GM12873 (cell line): ENCODE data around the gene CNBD2.

Experiments used
- TF ChIP-seq, protein P1 (sequence below): IDR thresholded peaks from 2 replicates; pipeline ENCODE4 v1.5.1; 2012; ENCODE audit warnings: low read depth, mild to moderate bottlenecking, moderate library complexity, low read length, control low read depth; ENCODE audit not compliant: insufficient read depth; ENCODE audit errors: missing control alignments

The CNBD2 gene

DNA sequence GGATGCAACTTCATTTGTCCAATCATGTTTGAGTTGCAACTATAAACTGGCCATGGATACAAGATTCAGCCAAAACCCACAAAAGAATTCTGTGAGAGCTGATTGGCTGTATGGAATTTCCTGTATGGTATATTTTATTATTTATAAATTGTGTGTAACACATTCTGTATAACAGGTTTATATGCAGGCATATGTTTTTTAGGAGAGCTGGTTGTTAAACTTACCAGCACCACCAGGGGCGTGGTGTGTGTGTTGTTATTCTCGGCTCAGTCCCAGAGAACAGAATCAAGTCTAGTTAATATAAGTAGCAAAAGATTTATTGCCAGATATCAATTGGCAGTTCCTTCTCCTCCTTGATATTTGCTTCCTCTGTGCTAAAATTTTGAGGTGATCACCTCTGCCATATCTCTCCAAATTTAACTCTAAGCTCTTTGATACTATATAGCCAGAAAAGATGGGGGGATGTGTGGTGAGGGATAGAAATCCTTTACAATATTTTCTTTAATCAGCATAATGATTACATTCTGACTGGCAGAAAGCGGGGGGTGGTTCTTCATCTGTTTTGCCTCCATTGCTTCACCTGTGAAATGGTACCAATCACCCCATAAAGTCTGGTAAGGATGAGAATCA is 22.9 kb downstream of the CNBD2 start:
- TF ChIP-seq, protein P1, sequence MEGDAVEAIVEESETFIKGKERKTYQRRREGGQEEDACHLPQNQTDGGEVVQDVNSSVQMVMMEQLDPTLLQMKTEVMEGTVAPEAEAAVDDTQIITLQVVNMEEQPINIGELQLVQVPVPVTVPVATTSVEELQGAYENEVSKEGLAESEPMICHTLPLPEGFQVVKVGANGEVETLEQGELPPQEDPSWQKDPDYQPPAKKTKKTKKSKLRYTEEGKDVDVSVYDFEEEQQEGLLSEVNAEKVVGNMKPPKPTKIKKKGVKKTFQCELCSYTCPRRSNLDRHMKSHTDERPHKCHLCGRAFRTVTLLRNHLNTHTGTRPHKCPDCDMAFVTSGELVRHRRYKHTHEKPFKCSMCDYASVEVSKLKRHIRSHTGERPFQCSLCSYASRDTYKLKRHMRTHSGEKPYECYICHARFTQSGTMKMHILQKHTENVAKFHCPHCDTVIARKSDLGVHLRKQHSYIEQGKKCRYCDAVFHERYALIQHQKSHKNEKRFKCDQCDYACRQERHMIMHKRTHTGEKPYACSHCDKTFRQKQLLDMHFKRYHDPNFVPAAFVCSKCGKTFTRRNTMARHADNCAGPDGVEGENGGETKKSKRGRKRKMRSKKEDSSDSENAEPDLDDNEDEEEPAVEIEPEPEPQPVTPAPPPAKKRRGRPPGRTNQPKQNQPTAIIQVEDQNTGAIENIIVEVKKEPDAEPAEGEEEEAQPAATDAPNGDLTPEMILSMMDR = peak; percentile 59

GRCh38 chr20:35992713-35993335 is 24.4 kb downstream of the CNBD2 start:
- TF ChIP-seq, protein P1 = peak; percentile 82

GRCh38 chr20:35994994-35995453 is 26.6 kb downstream of the CNBD2 start:
- TF ChIP-seq, protein P1 = peak; percentile 97

GRCh38 chr20:36002855-36003254 is 34.5 kb downstream of the CNBD2 start:
- TF ChIP-seq, protein P1 = no peak

- TF ChIP-seq, protein P1 = no peak
Observed at GRCh38 chr20:36004045-36004444, 35.7 kb downstream of the CNBD2 start.

- TF ChIP-seq, protein P1 = no peak
Observed at GRCh38 chr20:36008461-36009035, 40.2 kb downstream of the CNBD2 start.

DNA sequence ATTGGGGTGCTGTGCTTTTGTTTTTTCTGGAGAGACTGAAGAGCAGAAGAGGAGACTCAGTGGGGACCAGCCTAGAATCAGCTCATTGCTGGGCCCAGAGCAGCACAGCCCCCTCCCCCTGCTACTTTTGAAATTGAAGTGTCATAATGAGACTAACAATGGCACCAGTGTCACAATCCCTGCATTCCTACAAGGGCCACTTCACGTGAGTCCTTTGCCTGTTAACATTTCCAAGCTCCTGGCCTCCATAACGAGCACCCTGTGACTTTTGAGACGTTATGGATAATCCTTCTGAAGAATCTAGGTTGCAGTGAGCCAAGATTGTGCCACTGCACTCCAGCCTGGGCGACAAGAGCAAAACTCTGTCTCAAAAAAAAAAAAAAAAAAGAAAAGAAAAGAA is 41.7 kb downstream of the CNBD2 start:
- TF ChIP-seq, protein P1 = no peak
